Fibroblast of pulmonary artery (primary cell): ENCODE results near the gene WDR59.

Experiments used
- DNase-seq: peaks from one replicate; pipeline ENCODE4 v3.0.0-alpha.2; 2010; ENCODE audit warnings: low read depth
- H3K4me3 ChIP-seq: replicated peaks from 2 replicates; pipeline ENCODE4 v1.5.1; 2011; ENCODE audit warnings: low read depth, mild to moderate bottlenecking, control low read depth, low read length, moderate library complexity
- CTCF ChIP-seq: IDR thresholded peaks from 2 replicates; pipeline ENCODE4 v1.5.1; 2011; ENCODE audit warnings: mild to moderate bottlenecking, control low read depth, low read length, inconsistent platforms; ENCODE audit errors: missing control alignments

WDR59 gene

DNA sequence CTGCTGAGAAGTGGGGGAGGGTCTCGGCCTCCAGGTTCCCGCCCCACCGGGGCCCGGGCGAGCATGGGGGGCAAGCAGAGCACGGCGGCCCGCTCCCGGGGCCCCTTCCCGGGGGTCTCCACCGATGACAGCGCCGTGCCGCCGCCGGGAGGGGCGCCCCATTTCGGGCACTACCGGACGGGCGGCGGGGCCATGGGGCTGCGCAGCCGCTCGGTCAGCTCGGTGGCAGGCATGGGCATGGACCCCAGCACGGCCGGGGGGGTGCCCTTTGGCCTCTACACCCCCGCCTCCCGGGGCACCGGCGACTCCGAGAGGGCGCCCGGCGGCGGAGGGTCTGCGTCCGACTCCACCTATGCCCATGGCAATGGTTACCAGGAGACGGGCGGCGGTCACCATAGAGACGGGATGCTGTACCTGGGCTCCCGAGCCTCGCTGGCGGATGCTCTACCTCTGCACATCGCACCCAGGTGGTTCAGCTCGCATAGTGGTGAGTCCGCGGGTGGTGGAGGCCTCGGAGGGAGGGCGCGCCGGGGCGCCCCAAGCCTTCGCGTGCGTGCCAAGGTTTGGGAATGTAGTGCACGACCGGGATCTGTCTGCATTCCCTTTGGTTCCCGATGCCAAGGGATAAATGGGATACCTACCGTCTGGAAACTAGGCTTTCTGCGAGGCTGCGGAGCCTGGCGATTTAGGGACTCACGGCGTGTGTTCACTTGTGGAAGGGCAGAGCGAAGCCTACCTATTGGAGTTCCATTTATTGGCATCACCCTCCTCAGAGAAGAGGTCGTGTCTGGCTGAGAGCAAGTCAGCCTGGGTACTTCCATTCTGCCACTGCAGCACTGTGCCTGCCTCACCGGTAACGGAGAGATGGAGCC lies 14.9 kb upstream of the WDR59 start:
- no peak for TF ChIP-seq CTCF
- peak overlapping the region; percentile 70 for H3K4me3 ChIP-seq
- peak; percentile 42 for DNase-seq

GRCh38 chr16:74999219-74999608 lies 14.3 kb upstream of the WDR59 start:
- H3K4me3 ChIP-seq, result peak overlapping the region; percentile 70
- TF ChIP-seq CTCF, result no peak
- DNase-seq, result no peak

DNA sequence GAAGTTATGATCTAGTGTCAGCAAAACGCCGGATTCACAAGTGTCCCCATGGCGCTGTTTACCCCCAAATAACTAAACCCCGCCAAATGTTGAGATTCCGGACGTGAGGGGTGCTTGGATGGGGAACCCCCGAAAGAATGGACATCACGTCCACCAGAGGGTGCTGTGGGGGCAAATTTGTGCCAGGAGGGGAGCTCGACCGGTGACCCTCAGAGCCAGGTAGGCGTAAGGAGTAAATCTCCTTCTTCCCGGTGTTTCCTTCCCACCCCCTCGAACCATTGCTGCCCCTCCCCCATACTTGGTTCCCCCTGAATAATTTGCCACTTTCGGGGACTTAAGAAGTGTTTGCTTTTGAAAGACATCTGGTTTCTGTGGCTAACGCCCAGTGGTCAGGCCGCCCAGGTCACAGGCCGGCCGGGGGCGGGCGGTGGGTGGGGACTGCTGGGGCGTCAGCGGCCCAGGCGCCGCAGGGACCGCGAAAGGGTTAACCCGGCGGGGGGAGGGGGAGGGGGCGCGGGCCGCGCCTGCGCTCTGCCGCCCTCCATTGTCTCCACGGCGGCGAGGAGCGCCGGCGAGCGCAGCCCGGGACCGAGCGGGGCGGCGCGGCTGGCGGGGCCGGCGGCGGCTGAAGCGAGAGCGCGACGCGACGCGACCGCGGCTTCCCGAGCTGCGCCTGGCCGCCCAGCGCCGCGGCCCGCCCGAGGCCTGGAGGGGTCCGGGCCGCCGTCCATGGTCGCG lies 13.7 kb upstream of the WDR59 start, which contains the start of gene ZNRF1:
TSS of gene ZNRF1 (plus strand) at position 544 of the 738 bp plus-strand sequence. CDS start 648 bp downstream, outside the sequence.
- DNase-seq, result peak; percentile 82
- peak; percentile 70 for TF ChIP-seq CTCF
- peak within 1 kb of the TSS; percentile 70 for H3K4me3 ChIP-seq

- DNase-seq, result no peak
- H3K4me3 ChIP-seq, result no peak overlapping the region
- TF ChIP-seq CTCF, result no peak
These were observed 12.1 kb upstream of the WDR59 start for GRCh38 chr16:74997042-74997491.

- TF ChIP-seq CTCF, result no peak
- no peak for DNase-seq
- no peak overlapping the region for H3K4me3 ChIP-seq
These were observed 11.1 kb upstream of the WDR59 start for GRCh38 chr16:74995986-74996385.

- DNase-seq, result no peak
- no peak overlapping the region for H3K4me3 ChIP-seq
- no peak for TF ChIP-seq CTCF
These were observed 6.9 kb upstream of the WDR59 start for GRCh38 chr16:74991593-74992403.
